Ovary (tissue), 9 donors: ENCODE data around the gene FGFRL1. TPM values are rescaled to one million over a fixed set of nuclear protein-coding genes. Genes with fewer than 3 reads are reported as not detected.

Experiments
- DNase-seq, 5 donors: peaks; one replicate each; pipeline ENCODE4 v3.0.0-alpha.2; 2019 to 2020
- H3K27ac ChIP-seq, 2 donors: fragments of 200-600 bp; one replicate each; pipeline versions ENCODE4 v1.5.1 to v1.8.0; 2019 to 2022
- H3K27me3 ChIP-seq: fragments of 200-600 bp; one replicate; pipeline ENCODE4 v1.8.0; 2022
- H3K36me3 ChIP-seq: fragments of 200-600 bp; sonication (generic); one replicate; pipeline ENCODE4 v1.5.1; 2019
- H3K4me1 ChIP-seq: one replicate; pipeline ENCODE4 v1.8.1; 2013; ENCODE audit warnings: mild to moderate bottlenecking, moderate library complexity; ENCODE audit not compliant: insufficient read depth
- H3K4me3 ChIP-seq: fragments of 200-600 bp; sonication (generic); one replicate; pipeline ENCODE4 v1.5.1; 2017
- H3K9me3 ChIP-seq, 2 donors: fragments of 200-600 bp in 1 of 2; sonication (generic) in 1 of 2; one replicate each; pipeline versions ENCODE4 v1.5.1 to v1.8.1; 2013 to 2019; ENCODE audit warnings: mild to moderate bottlenecking in 1 of 2, moderate library complexity in 1 of 2
- EP300 ChIP-seq: sonication (generic); formaldehyde crosslinking; IDR thresholded peaks from one replicate; pipeline ENCODE4 v1.6.1; 2017; ENCODE audit warnings: antibody characterized with exemption
- POLR2A ChIP-seq: fragments of 450-650 bp; IDR thresholded peaks from one replicate; pipeline ENCODE4 v1.6.1; 2017; ENCODE audit warnings: antibody characterized with exemption, mild to moderate bottlenecking, moderate library complexity
- WGBS, 3 donors: extraction: QIAGEN DNeasy Blood & Tissue Kit in 1 of 3; methylation state at CpG; one replicate each; pipeline versions ENCODE4 v1.1.5 to v1.1.7; 2013 to 2017; 5-methylcytosine and 5-hydroxymethylcytosine counted together
- intact Hi-C, 4 donors: fragments of 100-400 bp; cut with DNase I; formaldehyde crosslinking; loops; one replicate each; pipeline versions ENCODE4 v1.11.0 to v1.15.1; 2022 to 2023
- polyA plus RNA-seq, 2 donors: library from polyadenylated mRNA; stranded (reverse); fragments of 200-250 nt in 1 of 2; fragments of 350-450 nt in 1 of 2; fragmentation: Illumina TruSeq in 1 of 2; extraction: RNeasy Lipid Tissue Mini Kit (QIAGEN cat#74804) in 1 of 2; gene quantifications; one replicate each; pipeline ENCODE4 v1.2.3, GENCODE V29; 2013 to 2014
- total RNA-seq, 7 donors: library from RNA; depleted of rRNA in 2 of 7; stranded (reverse); fragments of >200 nt in 2 of 7; fragmentation: NEBNext Ultra II Directional in 3 of 7; extraction: Animal tissue kit (Norgen Biotek cat#: 25700) in 3 of 7; gene quantifications; one replicate each; pipeline versions ENCODE4 v1.1.0 to v1.2.4, GENCODE V29; 2016 to 2023
- TF ChIP-seq, protein P1 (sequence below), 3 donors: fragments of 450-650 bp in 2 of 3; fragments of 200-600 bp in 1 of 3; IDR thresholded peaks; one replicate each; pipeline versions ENCODE4 v1.5.1 to v1.8.0; 2016 to 2022; ENCODE audit warnings: antibody characterized with exemption in 3 of 3, mild to moderate bottlenecking in 1 of 3
- donor health status: DM: no; HTN: no; CAD: no; lungs with moderate emphysema.
- donor health status: DM: no; HTN: no; CAD: no.
- donor health status: Bipolar disorder and iron deficiency.
- donor health status: DM: yes; HTN: yes; CAD: no.
- donor health status: DM: no; HTN: no; CAD: no.
- donor health status: DM: yes; HTN: yes; CAD: no.

FGFRL1 gene
- total and polyA plus RNA-seq, 9 donors: 23.4 to 59.1 (median 38.7) TPM

GRCh38 chr4:988726-989721 is 22.4 kb upstream of the FGFRL1 start:
- intact Hi-C loops: loop anchor here in 3 of 4 donors (5.0 to 10.0 kb wide), 3 partner anchors 244 to 254 kb away; no protein-coding TSS in a partner anchor
- Histone ChIP-seq H3K4me1 (peaks cover 14% of the 10 kb centered on the region), H3K27ac (no peak overlapping the region), H3K4me3 (no peak overlapping the region), H3K9me3 (no peaks in the 10 kb centered on the region), H3K36me3 (no peaks in the 10 kb centered on the region), H3K27me3 (no peaks in the 10 kb centered on the region)
- DNase-seq: no peak
- WGBS, 3 donors: 86 to 94% (median 87%) methylated on average over 67 to 69 of the region's 69 CpGs
- TF ChIP-seq EP300 (no peak), POLR2A (no peak)
- TF ChIP-seq, protein P1, sequence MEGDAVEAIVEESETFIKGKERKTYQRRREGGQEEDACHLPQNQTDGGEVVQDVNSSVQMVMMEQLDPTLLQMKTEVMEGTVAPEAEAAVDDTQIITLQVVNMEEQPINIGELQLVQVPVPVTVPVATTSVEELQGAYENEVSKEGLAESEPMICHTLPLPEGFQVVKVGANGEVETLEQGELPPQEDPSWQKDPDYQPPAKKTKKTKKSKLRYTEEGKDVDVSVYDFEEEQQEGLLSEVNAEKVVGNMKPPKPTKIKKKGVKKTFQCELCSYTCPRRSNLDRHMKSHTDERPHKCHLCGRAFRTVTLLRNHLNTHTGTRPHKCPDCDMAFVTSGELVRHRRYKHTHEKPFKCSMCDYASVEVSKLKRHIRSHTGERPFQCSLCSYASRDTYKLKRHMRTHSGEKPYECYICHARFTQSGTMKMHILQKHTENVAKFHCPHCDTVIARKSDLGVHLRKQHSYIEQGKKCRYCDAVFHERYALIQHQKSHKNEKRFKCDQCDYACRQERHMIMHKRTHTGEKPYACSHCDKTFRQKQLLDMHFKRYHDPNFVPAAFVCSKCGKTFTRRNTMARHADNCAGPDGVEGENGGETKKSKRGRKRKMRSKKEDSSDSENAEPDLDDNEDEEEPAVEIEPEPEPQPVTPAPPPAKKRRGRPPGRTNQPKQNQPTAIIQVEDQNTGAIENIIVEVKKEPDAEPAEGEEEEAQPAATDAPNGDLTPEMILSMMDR (IDR thresholded peaks at IDR 0.05): no peak

DNA sequence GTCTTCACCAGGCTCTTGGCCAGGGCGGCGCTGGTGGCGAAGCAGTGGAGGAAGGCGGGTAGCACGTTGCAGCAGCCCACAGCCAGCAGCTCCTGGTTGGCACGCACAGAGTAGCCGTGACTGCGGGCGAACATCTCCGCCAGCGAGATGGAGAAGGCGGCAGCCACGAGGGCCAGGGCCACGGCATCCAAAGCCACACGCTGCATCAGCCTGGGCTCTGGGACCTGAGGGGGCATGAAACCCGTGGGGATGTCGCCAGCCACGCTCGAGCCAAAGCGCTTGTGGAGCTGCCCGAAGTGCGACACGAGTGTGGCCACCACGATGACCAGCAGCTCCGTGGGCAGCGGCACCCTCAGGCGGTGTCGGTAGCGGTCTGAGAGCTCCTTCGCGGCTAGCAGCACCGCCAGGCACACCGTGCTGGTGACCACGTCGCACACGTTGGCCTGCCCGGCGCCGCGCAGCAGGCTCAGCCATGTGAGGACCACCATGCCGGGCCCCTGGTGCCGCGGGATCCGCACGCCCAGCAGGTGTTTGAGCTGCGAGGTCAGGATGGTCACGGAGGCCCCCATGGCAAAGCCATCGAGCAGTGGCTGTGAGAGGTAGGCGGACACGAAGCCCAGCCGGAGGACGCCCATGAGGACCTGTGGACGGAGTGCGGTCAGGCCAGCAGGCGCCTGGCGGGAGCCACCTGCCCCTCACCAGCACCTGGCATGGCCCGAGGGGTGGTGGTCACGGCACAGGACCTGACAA is 21.5 kb upstream of the FGFRL1 start:
- Histone ChIP-seq H3K27me3 (no peaks in the 10 kb centered on the region), H3K9me3 (no peaks in the 10 kb centered on the region), H3K36me3 (no peaks in the 10 kb centered on the region), H3K27ac (no peak overlapping the region), H3K4me3 (no peak overlapping the region), H3K4me1 (peaks cover 14% of the 10 kb centered on the region)
- 94 to 96% (median 94%) methylated on average over 56 to 58 of the region's 58 CpGs for WGBS, 3 donors
- intact Hi-C loops: loop anchor here in 3 of 4 donors (5.0 to 10.0 kb wide), 3 partner anchors 245 to 255 kb away; no protein-coding TSS in a partner anchor
- DNase-seq: peak in 1 of 5 donors; percentile 36
- TF ChIP-seq EP300 (no peak), POLR2A (no peak)
- TF ChIP-seq, protein P1 (IDR thresholded peaks at IDR 0.05): no peak

GRCh38 chr4:990746-991367 is 20.6 kb upstream of the FGFRL1 start:
- no peak for DNase-seq
- H3K27ac ChIP-seq: no peak overlapping the region
- H3K27me3 ChIP-seq: no peaks in the 10 kb centered on the region
- no peak overlapping the region for H3K4me3 ChIP-seq
- intact Hi-C loops: no loop called here
- H3K36me3 ChIP-seq: no peaks in the 10 kb centered on the region
- no peak for TF ChIP-seq EP300
- TF ChIP-seq, protein P1 (IDR thresholded peaks at IDR 0.05): no peak
- TF ChIP-seq POLR2A: no peak
- H3K4me1 ChIP-seq: peaks cover 13% of the 10 kb centered on the region
- 91 to 94% (median 91%) methylated on average over 25 to 26 of the region's 26 CpGs for WGBS, 3 donors
- H3K9me3 ChIP-seq: no peaks in the 10 kb centered on the region
